NB4 (cell line): ENCODE measurements around the gene APH1B.

Experiments used
- CTCF ChIP-seq: IDR thresholded peaks from one replicate; pipeline ENCODE4 v1.5.1; 2012; ENCODE audit warnings: low read depth, low read length
- POLR2A ChIP-seq: IDR thresholded peaks from 2 replicates; pipeline ENCODE4 v1.6.1; 2011; ENCODE audit warnings: mild to moderate bottlenecking; ENCODE audit not compliant: insufficient read length; ENCODE audit errors: extremely low read depth

DNA sequence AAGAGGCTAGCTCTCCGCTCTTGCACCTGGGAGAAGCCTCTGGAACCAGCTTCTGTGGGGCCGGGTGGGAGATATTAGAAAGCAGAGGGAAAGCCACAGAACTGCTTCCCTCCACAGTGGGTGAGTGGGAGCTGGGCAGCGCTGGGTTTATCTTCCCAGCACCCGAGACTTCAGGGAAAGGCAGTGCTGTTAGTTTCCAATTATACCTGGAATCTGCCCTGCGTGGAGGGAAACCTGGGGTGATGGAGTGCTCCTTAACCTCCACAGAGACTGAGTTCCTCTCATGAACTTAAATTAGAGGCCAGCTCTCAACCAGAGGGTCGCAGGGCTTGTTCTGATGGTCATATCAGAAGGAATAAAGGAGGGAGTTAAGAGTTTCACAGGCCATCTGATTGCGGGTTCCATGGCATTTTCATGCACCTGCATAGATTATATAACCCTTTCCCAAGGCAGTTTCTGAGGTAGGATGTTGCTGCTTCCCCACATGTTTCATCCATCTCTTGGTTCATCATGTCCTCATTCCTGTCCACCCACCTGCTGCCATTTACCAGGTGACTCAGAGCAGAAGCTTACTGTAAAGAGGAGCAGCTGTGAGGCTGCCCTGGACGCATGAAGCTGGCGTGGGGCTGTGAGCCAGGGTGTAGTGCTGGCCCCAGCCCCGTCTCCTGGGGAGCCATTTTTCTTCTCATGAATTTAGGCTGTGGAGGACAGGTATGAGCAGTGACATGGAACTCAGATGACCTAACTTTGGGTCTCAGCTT is 61.8 kb downstream of the APH1B start:
- no peak for TF ChIP-seq CTCF
- TF ChIP-seq POLR2A = no peak
